Aorta (tissue), 5 donors: ENCODE results near the gene ZNF550. TPM values are rescaled to one million over a fixed set of nuclear protein-coding genes. Genes with fewer than 3 reads are reported as not detected.

ENCODE experiments used
- ATAC-seq: fragments of 200-7000 bp; cut with Tn5 transposase; one replicate; pipeline ENCODE4 v1.9.1; 2022; ENCODE audit warnings: moderate library complexity; ENCODE audit not compliant: low FRiP score
- DNase-seq, 2 donors: peaks; one replicate each; pipeline ENCODE4 v3.0.0-alpha.2; 2020
- H3K27ac ChIP-seq, 2 donors: one replicate each; pipeline ENCODE4 v1.5.1; 2013; ENCODE audit warnings: low read length in 2 of 2, mild to moderate bottlenecking in 2 of 2, moderate library complexity in 2 of 2, control low read depth in 1 of 2, inconsistent platforms in 1 of 2, low read depth in 1 of 2
- H3K27me3 ChIP-seq, 2 donors: one replicate each; pipeline ENCODE4 v1.6.1; 2013; ENCODE audit warnings: control low read depth in 1 of 2, low read length in 1 of 2, mild to moderate bottlenecking in 1 of 2, moderate library complexity in 1 of 2; ENCODE audit not compliant: insufficient read depth in 2 of 2, control insufficient read depth in 1 of 2
- H3K36me3 ChIP-seq, 2 donors: one replicate each; pipeline ENCODE4 v1.6.1; 2013; ENCODE audit warnings: control low read depth in 1 of 2, low read length in 1 of 2, mild to moderate bottlenecking in 1 of 2; ENCODE audit not compliant: insufficient read depth in 2 of 2, control insufficient read depth in 1 of 2
- H3K4me1 ChIP-seq, 2 donors: one replicate each; pipeline ENCODE4 v1.6.1; 2013; ENCODE audit warnings: low read length in 2 of 2, control low read depth in 1 of 2, mild to moderate bottlenecking in 1 of 2, moderate library complexity in 1 of 2; ENCODE audit not compliant: insufficient read depth in 2 of 2, control insufficient read depth in 1 of 2
- H3K4me3 ChIP-seq, 2 donors: one replicate each; pipeline ENCODE4 v1.5.1; 2013; ENCODE audit warnings: low read length in 2 of 2, control low read depth in 1 of 2, mild to moderate bottlenecking in 1 of 2
- H3K9me3 ChIP-seq: one replicate; pipeline ENCODE4 v1.6.1; 2013; ENCODE audit warnings: mild to moderate bottlenecking, low read length; ENCODE audit not compliant: control insufficient read depth
- WGBS, 2 donors: extraction: QIAGEN DNeasy Blood & Tissue Kit; methylation state at CpG; one replicate each; pipeline ENCODE4 v1.1.7; 2013; 5-methylcytosine and 5-hydroxymethylcytosine counted together
- intact Hi-C, 2 donors: fragments of 100-400 bp; cut with DNase I; formaldehyde crosslinking; loops; one replicate each; pipeline versions ENCODE4 v1.14.2 to v1.15.0; 2022
- long read RNA-seq, 2 donors: library from polyadenylated mRNA; unstranded; transcript quantifications; one replicate each; pipeline ENCODE4 v2.0.0, GENCODE V29; 2020 to 2021
- polyA plus RNA-seq, 2 donors: library from polyadenylated mRNA; stranded (reverse); fragments of 200-250 nt; gene quantifications; one replicate each; pipeline ENCODE4 v1.2.3, GENCODE V29; 2013
- total RNA-seq, 2 donors: library from RNA; stranded (reverse); fragmentation: NEBNext Ultra II Directional; extraction: Animal tissue kit (Norgen Biotek cat#: 25700); gene quantifications; one replicate each; pipeline ENCODE4 v1.2.1, GENCODE V29; 2021
- donor health status: healthy with polysubstance abuse.
- donor health status: Bipolar disorder and iron deficiency.
- donor health status: DM: no; HTN: no; CAD: no.
- donor health status: DM: no; HTN: no; CAD: no.
- donor health status: DM: yes; HTN: yes; CAD: no.

ZNF550 gene
- 1 to 10 TPM; 4.9 to 8.9 TPM for total RNA-seq
- polyA plus RNA-seq = 1 to 10 TPM; 2.4 to 3.3 TPM
- long read RNA-seq, donor 1, full-length matches to known transcripts = 5 of 7 reads
- long read RNA-seq, donor 1, partial matches to known transcripts = 1 of 7 reads
- long read RNA-seq, donor 1, other reads (novel, unspliced or antisense) = 1 of 7 reads
- long read RNA-seq, donor 2, partial matches to known transcripts = 0 of 4 reads
- long read RNA-seq, donor 2, other reads (novel, unspliced or antisense) = 0 of 4 reads

GRCh38 chr19:57559404-57560025 is at the start of gene ZNF550:
Gene ZNF550, minus strand, starts transcription at chr19:57559863. Its CDS starts 181 bp downstream, at chr19:57559682.
- H3K4me3 ChIP-seq = peak within 1 kb of the TSS; percentile 8 to 87
- WGBS, 2 donors = 1% methylated on average over 49 to 56 of the region's 56 CpGs
- H3K9me3 ChIP-seq = peaks cover 12% of the 10 kb centered on the region
- ATAC-seq (peak; percentile 98), DNase-seq (peak; percentile 94 to 97)
- intact Hi-C loops = no loop called here
- H3K4me1 ChIP-seq = peaks cover 0 to 2% of the 10 kb centered on the region in 2 donors
- H3K27me3 ChIP-seq = no peaks in the 10 kb centered on the region
- peaks cover 0 to 5% of the 10 kb centered on the region in 2 donors for H3K36me3 ChIP-seq
- H3K27ac ChIP-seq = no peak within 1 kb of the TSS

- 97 to 99% methylated on average over 5 of the region's 5 CpGs for WGBS, 2 donors
- Histone ChIP-seq H3K36me3 (peaks cover 16 to 21% of the 10 kb centered on the region in 2 donors), H3K27me3 (no peaks in the 10 kb centered on the region), H3K4me1 (no peaks in the 10 kb centered on the region), H3K4me3 (no peak overlapping the region), H3K9me3 (peaks cover 36% of the 10 kb centered on the region), H3K27ac (no peak overlapping the region)
- no peak for ATAC-seq
- DNase-seq = no peak
- intact Hi-C loops = no loop called here
These were observed 47.3 kb upstream of the ZNF550 start for GRCh38 chr19:57606931-57607330.

GRCh38 chr19:57599761-57600383 is 40.2 kb upstream of the ZNF550 start, which contains the start of gene ZNF530:
Gene ZNF530, plus strand, starts transcription at chr19:57599885. Its CDS starts 4,461 bp downstream, at chr19:57604346.
- intact Hi-C loops = no loop called here
- DNase-seq = peak; percentile 96 to 98

GRCh38 chr19:57599377-57599760 is 39.7 kb upstream of the ZNF550 start:
- Histone ChIP-seq H3K27ac (no peak overlapping the region), H3K27me3 (no peaks in the 10 kb centered on the region), H3K36me3 (peaks cover 0 to 6% of the 10 kb centered on the region in 2 donors), H3K4me3 (peak overlapping the region in 1 of 2 donors; percentile 36), H3K4me1 (no peaks in the 10 kb centered on the region), H3K9me3 (peaks cover 9% of the 10 kb centered on the region)
- ATAC-seq (no peak), DNase-seq (no peak)
- intact Hi-C loops = no loop called here
- 47 to 55% methylated on average over 8 of the region's 8 CpGs for WGBS, 2 donors

More at GRCh38 chr19:57599761-57600383, 40.2 kb upstream of the ZNF550 start, which contains the start of gene ZNF530:
- H3K27ac ChIP-seq = no peak within 1 kb of the TSS
- H3K4me1 ChIP-seq = no peaks in the 10 kb centered on the region
- WGBS, 2 donors = 0 to 1% methylated on average over 53 of the region's 53 CpGs
- peak; percentile 96 for ATAC-seq
- no peaks in the 10 kb centered on the region for H3K27me3 ChIP-seq
- H3K36me3 ChIP-seq = peaks cover 3 to 8% of the 10 kb centered on the region in 2 donors
- peak within 1 kb of the TSS; percentile 36 to 47 for H3K4me3 ChIP-seq
- peaks cover 11% of the 10 kb centered on the region for H3K9me3 ChIP-seq

GRCh38 chr19:57587529-57587928 is 27.9 kb upstream of the ZNF550 start:
- Histone ChIP-seq H3K4me3 (no peak overlapping the region), H3K27me3 (no peaks in the 10 kb centered on the region), H3K4me1 (no peaks in the 10 kb centered on the region), H3K36me3 (peaks cover 19 to 29% of the 10 kb centered on the region in 2 donors), H3K27ac (no peak overlapping the region), H3K9me3 (peaks cover 55% of the 10 kb centered on the region)
- intact Hi-C loops = no loop called here
- 97 to 99% methylated on average over 1 of the region's 1 CpG for WGBS, 2 donors
- ATAC-seq = no peak
- DNase-seq = no peak

- peaks cover 22% of the 10 kb centered on the region for H3K9me3 ChIP-seq
- 1 to 2% methylated on average over 63 to 76 of the region's 76 CpGs for WGBS, 2 donors
- no peaks in the 10 kb centered on the region for H3K4me1 ChIP-seq
- no peaks in the 10 kb centered on the region for H3K27me3 ChIP-seq
- no peak within 1 kb of the TSS for H3K27ac ChIP-seq
- H3K36me3 ChIP-seq = peaks cover under 1 to 9% of the 10 kb centered on the region in 2 donors
- intact Hi-C loops = loop anchor here in 1 of 2 donors (2.0 kb wide), 1 partner anchor 57 kb away; the partner anchor contains the start of gene ZNF549
- DNase-seq = peak; percentile 94
- peak; percentile 95 for ATAC-seq
- H3K4me3 ChIP-seq = peak within 1 kb of the TSS; percentile 32 to 68
These were observed 24.1 kb upstream of the ZNF550 start, which contains the start of gene ZIK1 for GRCh38 chr19:57583521-57584416. Gene ZIK1, plus strand, starts transcription at chr19:57584145. Its CDS starts 212 bp downstream, at chr19:57584357.

- Histone ChIP-seq H3K27me3 (no peaks in the 10 kb centered on the region), H3K36me3 (peaks cover 0 to 4% of the 10 kb centered on the region in 2 donors), H3K27ac (no peak overlapping the region), H3K9me3 (peaks cover 16% of the 10 kb centered on the region), H3K4me1 (no peaks in the 10 kb centered on the region), H3K4me3 (peak overlapping the region in 1 of 2 donors; percentile 36)
- ATAC-seq (no peak), DNase-seq (no peak)
- WGBS, 2 donors = 24 to 31% methylated on average over 21 of the region's 21 CpGs
- intact Hi-C loops = loop anchor here in 1 of 2 donors (2.0 kb wide), 1 partner anchor 56 kb away; the partner anchor contains the start of gene ZNF549
These were observed 23.4 kb upstream of the ZNF550 start for GRCh38 chr19:57583104-57583520.
